Fibroblast of lung (primary cell): ENCODE data around the gene ACBD6. TPM values are rescaled to one million over a fixed set of nuclear protein-coding genes. Genes with fewer than 3 reads are reported as not detected.

Experiments
- DNase-seq, 2 donors: peaks; one replicate each; pipeline versions ENCODE4 v3.0.0 to v3.0.0-alpha.2; 2010; ENCODE audit warnings: low read depth in 2 of 2
- H2AFZ ChIP-seq: 2 replicates; pipeline ENCODE4 v1.5.1; 2012; ENCODE audit warnings: low read length, control low read depth, inconsistent platforms
- H3K27ac ChIP-seq: 2 replicates; pipeline ENCODE4 v1.5.1; 2011; ENCODE audit warnings: low read length, control low read depth; ENCODE audit not compliant: insufficient read depth
- H3K27me3 ChIP-seq: 2 replicates; pipeline ENCODE4 v1.5.1; 2011; ENCODE audit warnings: mild to moderate bottlenecking, low read length; ENCODE audit not compliant: control insufficient read depth, insufficient read depth
- H3K36me3 ChIP-seq: 2 replicates; pipeline ENCODE4 v1.5.1; 2011; ENCODE audit warnings: low read length; ENCODE audit not compliant: control insufficient read depth, insufficient read depth
- H3K4me1 ChIP-seq: 2 replicates; pipeline ENCODE4 v1.5.1; 2011; ENCODE audit warnings: low read length; ENCODE audit not compliant: control insufficient read depth, insufficient read depth; ENCODE audit errors: extremely low read depth
- H3K4me2 ChIP-seq: 2 replicates; pipeline ENCODE4 v1.5.1; 2011; ENCODE audit warnings: low read length, control low read depth; ENCODE audit not compliant: insufficient read depth; ENCODE audit errors: extremely low read depth
- H3K4me3 ChIP-seq, 4 experiments: fragments of 200-600 bp in 1 of 4; sonication (generic) in 1 of 4; replicated peaks in 1 of 4; 2 replicates each; pipeline ENCODE4 v1.5.1; 2011 to 2016; ENCODE audit warnings: low read length in 4 of 4, low read depth in 3 of 4, mild to moderate bottlenecking in 3 of 4, control low read depth in 2 of 4, inconsistent platforms in 1 of 4, mixed read lengths in 1 of 4; ENCODE audit not compliant: insufficient read depth in 1 of 4; ENCODE audit errors: control extremely low read depth in 1 of 4
- H3K79me2 ChIP-seq: 2 replicates; pipeline ENCODE4 v1.5.1; 2012; ENCODE audit warnings: mild to moderate bottlenecking, low read length, inconsistent platforms; ENCODE audit not compliant: control insufficient read depth, insufficient read depth
- H3K9ac ChIP-seq: 2 replicates; pipeline ENCODE4 v1.5.1; 2011; ENCODE audit warnings: mild to moderate bottlenecking, low read length, control low read depth; ENCODE audit not compliant: insufficient read depth
- H3K9me3 ChIP-seq: 2 replicates; pipeline ENCODE4 v1.5.1; 2012; ENCODE audit warnings: low read depth, low read length; ENCODE audit not compliant: control insufficient read depth, insufficient read depth
- H4K20me1 ChIP-seq: 2 replicates; pipeline ENCODE4 v1.5.1; 2011; ENCODE audit warnings: low read length; ENCODE audit not compliant: control insufficient read depth, insufficient read depth; ENCODE audit errors: extremely low read depth
- CTCF ChIP-seq, 2 donors: IDR thresholded peaks in 1 of 2; conservative IDR thresholded peaks in 1 of 2; 1 replicate in 1 of 2; 2 replicates in 1 of 2; pipeline ENCODE4 v1.5.1; 2011 to 2012; ENCODE audit warnings: low read length in 2 of 2, control low read depth in 1 of 2, inconsistent platforms in 1 of 2, low read depth in 1 of 2, mild to moderate bottlenecking in 1 of 2
- EZH2 ChIP-seq: IDR thresholded peaks from 2 replicates; pipeline ENCODE4 v1.5.1; 2012; ENCODE audit warnings: low read length, control low read depth, mild to moderate bottlenecking; ENCODE audit errors: missing control alignments
- polyA plus RNA-seq, 2 donors: library from polyadenylated mRNA; depleted of rRNA in 1 of 2; stranded (reverse) in 1 of 2; unstranded in 1 of 2; fragments of >200 nt; gene quantifications; 2 replicates each; pipeline ENCODE4 v1.2.1, GENCODE V29; 2011 to 2012; ENCODE audit warnings: missing spikeins in 1 of 2
- total RNA-seq: library from RNA; depleted of rRNA; stranded (reverse); fragments of >200 nt; gene quantifications from 2 replicates; pipeline ENCODE4 v1.2.1, GENCODE V29; 2014

ACBD6 gene
- total and polyA plus RNA-seq, 2 donors (not counting 1 experiment from before 2014, with no cell fraction given) = 63.4 to 78.7 TPM

GRCh38 chr1:180407051-180407450, 95.3 kb downstream of the ACBD6 start:
- TF ChIP-seq CTCF (conservative IDR thresholded peaks at IDR 0.05 in 1 of 2, IDR thresholded peaks at IDR 0.05 in 1 of 2; ENCODE audit: low read depth in 1 of 2, low read length in 2 of 2) (no peak), EZH2 (no peak)
- Histone ChIP-seq H3K36me3 (no peaks in the 10 kb centered on the region), H3K79me2 (no peaks in the 10 kb centered on the region), H3K27ac (no peak overlapping the region), H3K27me3 (no peaks in the 10 kb centered on the region), H3K9ac (no peak overlapping the region), H3K9me3 (no peaks in the 10 kb centered on the region), H3K4me3 (no peak overlapping the region), H3K4me1 (no peaks in the 10 kb centered on the region), H3K4me2 (no peak overlapping the region), H2AFZ (no peak overlapping the region), H4K20me1 (no peaks in the 10 kb centered on the region)
- no peak for DNase-seq

GRCh38 chr1:180402551-180402950, 99.8 kb downstream of the ACBD6 start:
- H3K27me3 ChIP-seq = no peaks in the 10 kb centered on the region
- no peak for TF ChIP-seq CTCF (conservative IDR thresholded peaks at IDR 0.05 in 1 of 2, IDR thresholded peaks at IDR 0.05 in 1 of 2; ENCODE audit: low read depth in 1 of 2, low read length in 2 of 2)
- no peak for TF ChIP-seq EZH2
- no peak overlapping the region for H3K4me2 ChIP-seq
- no peak overlapping the region for H2AFZ ChIP-seq
- H3K4me3 ChIP-seq = no peak overlapping the region
- no peaks in the 10 kb centered on the region for H3K36me3 ChIP-seq
- DNase-seq = no peak
- H3K9me3 ChIP-seq = no peaks in the 10 kb centered on the region
- no peaks in the 10 kb centered on the region for H3K4me1 ChIP-seq
- no peaks in the 10 kb centered on the region for H4K20me1 ChIP-seq
- H3K79me2 ChIP-seq = no peaks in the 10 kb centered on the region
- H3K27ac ChIP-seq = no peak overlapping the region
- no peak overlapping the region for H3K9ac ChIP-seq

- Histone ChIP-seq H3K9me3 (no peaks in the 10 kb centered on the region), H3K4me2 (no peak overlapping the region), H3K4me3 (no peak overlapping the region), H3K79me2 (no peaks in the 10 kb centered on the region), H4K20me1 (no peaks in the 10 kb centered on the region), H2AFZ (no peak overlapping the region), H3K4me1 (no peaks in the 10 kb centered on the region), H3K36me3 (no peaks in the 10 kb centered on the region), H3K9ac (no peak overlapping the region), H3K27me3 (no peaks in the 10 kb centered on the region), H3K27ac (no peak overlapping the region)
- no peak for TF ChIP-seq EZH2
- TF ChIP-seq CTCF (conservative IDR thresholded peaks at IDR 0.05 in 1 of 2, IDR thresholded peaks at IDR 0.05 in 1 of 2; ENCODE audit: low read depth in 1 of 2, low read length in 2 of 2) = no peak
- DNase-seq = no peak
Observed at GRCh38 chr1:180402001-180402400, 100.4 kb downstream of the ACBD6 start.
